IPS-11a (cell line): ENCODE measurements around the gene DHX57.
A peak's percentile ranks its signal among the peaks of the same experiment; 100 is the strongest.

Experiments
- H3K4me3 ChIP-seq: one replicate; pipeline ENCODE4 v1.5.1; 2013; ENCODE audit warnings: low read depth, low read length, control low read depth

The DHX57 gene

GRCh38 chr2:38751596-38752410 is 123.9 kb downstream of the DHX57 start:
- peak overlapping the region; percentile 99 for H3K4me3 ChIP-seq

- H3K4me3 ChIP-seq: peak within 1 kb of the TSS; percentile 99
Observed at GRCh38 chr2:38750891-38751595, 124.7 kb downstream of the DHX57 start, which contains the start of gene SRSF7. Gene SRSF7 (minus strand): TSS chr2:38751361. CDS start chr2:38751256, 105 bp downstream.

- peak overlapping the region; percentile 99 for H3K4me3 ChIP-seq
Observed at GRCh38 chr2:38750011-38750890, 125.5 kb downstream of the DHX57 start.

GRCh38 chr2:38748943-38749804 is 126.6 kb downstream of the DHX57 start:
- H3K4me3 ChIP-seq: peak overlapping the region; percentile 99

GRCh38 chr2:38748391-38748790 is 127.3 kb downstream of the DHX57 start:
- no peak overlapping the region for H3K4me3 ChIP-seq

- H3K4me3 ChIP-seq: no peak overlapping the region
Observed at GRCh38 chr2:38747819-38748218, 127.9 kb downstream of the DHX57 start.
